HEK293 (cell line): ENCODE results near the gene EVI5.

Experiments used
- CTCF ChIA-PET: fragments of 350-600 bp; formaldehyde crosslinking; extraction: SDS; loops from one replicate; lab custom pipeline; 2021; ENCODE audit warnings: antibody characterized with exemption; lab: Yijun Ruan, JAX
- POLR2A ChIA-PET: fragments of 300-600 bp; formaldehyde crosslinking; extraction: SDS; loops from one replicate; lab custom pipeline; 2020; ENCODE audit warnings: antibody characterized with exemption, inconsistent platforms; lab: Yijun Ruan, JAX
- H3K27ac ChIP-seq: fragments of 200-500 bp; sonication (Bioruptor generic); 2 replicates; pipeline ENCODE4 v1.5.1; 2014; ENCODE audit warnings: low read depth, low read length, control low read depth, inconsistent platforms; ENCODE audit errors: extremely low read depth
- H3K36me3 ChIP-seq, 2 experiments: fragments of 200-500 bp in 1 of 2; sonication (Bioruptor generic) in 1 of 2; 1 replicate in 1 of 2; 2 replicates in 1 of 2; pipeline ENCODE4 v1.5.1; 2014 to 2017; ENCODE audit warnings: inconsistent platforms in 2 of 2, low read length in 2 of 2; ENCODE audit not compliant: control insufficient read depth in 2 of 2, insufficient read depth in 1 of 2
- H3K4me1 ChIP-seq: fragments of 200-500 bp; sonication (Bioruptor generic); 2 replicates; pipeline ENCODE4 v1.5.1; 2014; ENCODE audit warnings: mild to moderate bottlenecking, low read length, inconsistent platforms; ENCODE audit not compliant: control insufficient read depth, insufficient read depth
- H3K4me3 ChIP-seq: 2 replicates; pipeline ENCODE4 v1.5.1; 2011; ENCODE audit warnings: low read depth, mild to moderate bottlenecking, control low read depth, low read length, moderate library complexity
- H3K9me3 ChIP-seq: fragments of 200-500 bp; sonication (Bioruptor generic); 2 replicates; pipeline ENCODE4 v1.5.1; 2014; ENCODE audit warnings: low read depth, low read length, inconsistent platforms; ENCODE audit not compliant: control insufficient read depth, insufficient read depth
- AEBP2 ChIP-seq: fragments of 450-650 bp; formaldehyde crosslinking; IDR thresholded peaks from 2 replicates; pipeline ENCODE4 v1.5.1; 2016; ENCODE audit warnings: missing biosample characterization, missing genetic modification characterization, borderline replicate concordance
- HOXD13 ChIP-seq: sonication (generic); formaldehyde crosslinking; IDR thresholded peaks from 2 replicates; pipeline ENCODE4 v1.8.0; 2022; ENCODE audit warnings: missing genetic modification reagents, borderline replicate concordance
- KLF7 ChIP-seq: fragments of 450-650 bp; formaldehyde crosslinking; IDR thresholded peaks from 2 replicates; pipeline ENCODE4 v1.5.1; 2016; ENCODE audit warnings: missing biosample characterization, missing genetic modification characterization, borderline replicate concordance
- MYNN ChIP-seq: fragments of 450-650 bp; formaldehyde crosslinking; IDR thresholded peaks from 2 replicates; pipeline ENCODE4 v1.5.1; 2016; ENCODE audit warnings: missing biosample characterization, missing genetic modification characterization, borderline replicate concordance
- PRDM10 ChIP-seq: fragments of 450-650 bp; formaldehyde crosslinking; IDR thresholded peaks from 2 replicates; pipeline ENCODE4 v1.5.1; 2016; ENCODE audit warnings: missing biosample characterization, missing genetic modification characterization
- REPIN1 ChIP-seq: fragments of 450-650 bp; formaldehyde crosslinking; IDR thresholded peaks from 2 replicates; pipeline ENCODE4 v1.5.1; 2017; ENCODE audit warnings: missing biosample characterization, missing genetic modification characterization, low read depth
- WT1 ChIP-seq: fragments of 450-650 bp; formaldehyde crosslinking; IDR thresholded peaks from 2 replicates; pipeline ENCODE4 v1.5.1; 2016; ENCODE audit warnings: missing biosample characterization, missing genetic modification characterization
- YY1 ChIP-seq: fragments of 450-650 bp; formaldehyde crosslinking; IDR thresholded peaks from 2 replicates; pipeline ENCODE4 v1.5.1; 2018; ENCODE audit warnings: missing biosample characterization, missing genetic modification characterization
- YY2 ChIP-seq: fragments of 450-650 bp; formaldehyde crosslinking; IDR thresholded peaks from 2 replicates; pipeline ENCODE4 v1.5.1; 2016; ENCODE audit warnings: missing biosample characterization, missing genetic modification characterization
- ZFP37 ChIP-seq: fragments of 450-650 bp; formaldehyde crosslinking; IDR thresholded peaks from 2 replicates; pipeline ENCODE4 v1.5.1; 2016; ENCODE audit warnings: missing biosample characterization, missing genetic modification characterization
- ZNF2 ChIP-seq: fragments of 450-650 bp; formaldehyde crosslinking; IDR thresholded peaks from 2 replicates; pipeline ENCODE4 v1.5.1; 2016; ENCODE audit warnings: missing biosample characterization, missing genetic modification characterization
- ZNF366 ChIP-seq: fragments of 450-650 bp; formaldehyde crosslinking; conservative IDR thresholded peaks from 2 replicates; pipeline ENCODE4 v1.5.1; 2016; ENCODE audit warnings: missing biosample characterization, missing genetic modification characterization
- ZNF394 ChIP-seq: fragments of 450-650 bp; formaldehyde crosslinking; IDR thresholded peaks from 2 replicates; pipeline ENCODE4 v1.5.1; 2016; ENCODE audit warnings: missing biosample characterization, missing genetic modification characterization, mild to moderate bottlenecking, moderate library complexity, borderline replicate concordance
- ZNF423 ChIP-seq: fragments of 450-650 bp; formaldehyde crosslinking; IDR thresholded peaks from 2 replicates; pipeline ENCODE4 v1.5.1; 2016; ENCODE audit warnings: missing biosample characterization, missing genetic modification characterization
- ZNF433 ChIP-seq: fragments of 450-650 bp; formaldehyde crosslinking; IDR thresholded peaks from 2 replicates; pipeline ENCODE4 v1.5.1; 2016; ENCODE audit warnings: missing biosample characterization, missing genetic modification characterization, low read depth
- ZNF473 ChIP-seq: fragments of 450-650 bp; formaldehyde crosslinking; IDR thresholded peaks from 2 replicates; pipeline ENCODE4 v1.5.1; 2017; ENCODE audit warnings: missing biosample characterization, missing genetic modification characterization
- ZNF654 ChIP-seq: fragments of 450-650 bp; formaldehyde crosslinking; IDR thresholded peaks from 2 replicates; pipeline ENCODE4 v1.5.1; 2016; ENCODE audit warnings: low read depth, missing biosample characterization, missing genetic modification characterization
- ZNF747 ChIP-seq: fragments of 450-650 bp; formaldehyde crosslinking; IDR thresholded peaks from 2 replicates; pipeline ENCODE4 v1.5.1; 2016; ENCODE audit warnings: missing biosample characterization, missing genetic modification characterization
- ZNF843 ChIP-seq: fragments of 450-650 bp; formaldehyde crosslinking; IDR thresholded peaks from 2 replicates; pipeline ENCODE4 v1.5.1; 2016; ENCODE audit warnings: missing biosample characterization, missing genetic modification characterization
- TF ChIP-seq, protein P1 (sequence below): fragments of 450-650 bp; IDR thresholded peaks from 2 replicates; pipeline ENCODE4 v1.5.1; 2018; ENCODE audit warnings: missing biosample characterization, missing genetic modification characterization
- TF ChIP-seq, protein P2 (sequence below): fragments of 450-650 bp; formaldehyde crosslinking; IDR thresholded peaks from 2 replicates; pipeline ENCODE4 v1.5.1; 2016; ENCODE audit warnings: missing biosample characterization, missing genetic modification characterization
- TF ChIP-seq, protein P3 (sequence below): fragments of 450-650 bp; formaldehyde crosslinking; IDR thresholded peaks from 2 replicates; pipeline ENCODE4 v1.5.1; 2016; ENCODE audit warnings: missing biosample characterization, missing genetic modification characterization
- TF ChIP-seq, protein P4 (sequence below): fragments of 450-650 bp; formaldehyde crosslinking; IDR thresholded peaks from 2 replicates; pipeline ENCODE4 v1.5.1; 2016; ENCODE audit warnings: missing biosample characterization, missing genetic modification characterization
- TF ChIP-seq, protein P5 (sequence below): fragments of 450-650 bp; formaldehyde crosslinking; IDR thresholded peaks from 2 replicates; pipeline ENCODE4 v1.5.1; 2016; ENCODE audit warnings: missing biosample characterization, missing genetic modification characterization

The EVI5 gene

DNA sequence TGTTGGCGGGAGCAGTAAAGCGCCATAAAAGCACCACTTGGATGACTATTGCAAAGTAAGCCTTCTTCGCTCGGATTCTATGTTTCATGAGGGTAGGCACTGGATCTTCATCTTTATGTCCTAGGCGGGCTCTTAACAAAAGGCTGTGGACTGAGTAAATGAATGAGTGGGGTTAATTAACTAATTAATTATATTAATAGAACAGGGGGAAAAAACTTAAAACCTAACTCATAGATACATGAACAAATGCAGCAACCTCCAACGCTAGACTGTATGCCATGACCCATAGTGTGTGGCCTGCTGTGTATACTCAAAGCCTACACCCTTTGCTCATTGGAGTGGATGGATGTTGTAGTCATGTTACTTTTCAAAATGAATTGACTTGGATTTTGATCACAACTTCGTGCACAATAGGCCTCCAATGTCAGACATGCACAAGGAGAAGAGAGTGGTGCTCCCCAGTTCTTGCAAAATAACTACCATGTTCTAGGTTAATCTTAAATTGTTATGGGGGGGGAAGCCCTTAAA, 297.8 kb downstream of the EVI5 start:
- H3K4me1 ChIP-seq: no peaks in the 10 kb centered on the region; the same call in none of the 2 replicates
- H3K36me3 ChIP-seq: no peaks in the 10 kb centered on the region
- POLR2A ChIA-PET: no interaction called here
- no peak overlapping the region for H3K27ac ChIP-seq
- no peaks in the 10 kb centered on the region for H3K9me3 ChIP-seq
- CTCF ChIA-PET: interaction anchor here (0.6 to 0.9 kb wide), 3 partner anchors 8 to 156 kb away, joined by 3 to 4 read pairs (median 3); no protein-coding TSS in a partner anchor
- H3K4me3 ChIP-seq: peak overlapping the region; percentile 69
- TF ChIP-seq PRDM10 (tag by site-specific recombination) (no peak), MYNN (tag by site-specific recombination) (peak; percentile 80; the same call in 1 of the 2 replicates), ZNF394 (0 out of 2 replicates have a peak, but pooled peaks have one; percentile 30), ZNF2 (tag by site-specific recombination) (0 out of 2 replicates have a peak, but pooled peaks have one; percentile 24), REPIN1 (tag by site-specific recombination) (no peak), ZNF366 (tag by site-specific recombination) (peak; percentile 45; the same call in 1 of the 2 replicates), AEBP2 (tag by site-specific recombination) (no peak), ZNF433 (tag by site-specific recombination) (no peak), YY2 (tag by site-specific recombination) (no peak), HOXD13 (CRISPR knock-in tag) (no peak), ZNF423 (tag by site-specific recombination) (no peak), WT1 (tag by site-specific recombination) (no peak), YY1 (0 out of 2 replicates have a peak, but pooled peaks have one; percentile 26), ZNF747 (tag by site-specific recombination) (no peak), ZNF654 (tag by site-specific recombination) (no peak), KLF7 (tag by site-specific recombination) (0 out of 2 replicates have a peak, but pooled peaks have one; percentile 30), ZNF473 (tag by site-specific recombination) (no peak), ZFP37 (tag by site-specific recombination) (0 out of 2 replicates have a peak, but pooled peaks have one; percentile 37), ZNF843 (no peak)
- TF ChIP-seq, protein P1, sequence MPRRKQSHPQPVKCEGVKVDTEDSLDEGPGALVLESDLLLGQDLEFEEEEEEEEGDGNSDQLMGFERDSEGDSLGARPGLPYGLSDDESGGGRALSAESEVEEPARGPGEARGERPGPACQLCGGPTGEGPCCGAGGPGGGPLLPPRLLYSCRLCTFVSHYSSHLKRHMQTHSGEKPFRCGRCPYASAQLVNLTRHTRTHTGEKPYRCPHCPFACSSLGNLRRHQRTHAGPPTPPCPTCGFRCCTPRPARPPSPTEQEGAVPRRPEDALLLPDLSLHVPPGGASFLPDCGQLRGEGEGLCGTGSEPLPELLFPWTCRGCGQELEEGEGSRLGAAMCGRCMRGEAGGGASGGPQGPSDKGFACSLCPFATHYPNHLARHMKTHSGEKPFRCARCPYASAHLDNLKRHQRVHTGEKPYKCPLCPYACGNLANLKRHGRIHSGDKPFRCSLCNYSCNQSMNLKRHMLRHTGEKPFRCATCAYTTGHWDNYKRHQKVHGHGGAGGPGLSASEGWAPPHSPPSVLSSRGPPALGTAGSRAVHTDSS (tag by site-specific recombination): no peak
- TF ChIP-seq, protein P2, sequence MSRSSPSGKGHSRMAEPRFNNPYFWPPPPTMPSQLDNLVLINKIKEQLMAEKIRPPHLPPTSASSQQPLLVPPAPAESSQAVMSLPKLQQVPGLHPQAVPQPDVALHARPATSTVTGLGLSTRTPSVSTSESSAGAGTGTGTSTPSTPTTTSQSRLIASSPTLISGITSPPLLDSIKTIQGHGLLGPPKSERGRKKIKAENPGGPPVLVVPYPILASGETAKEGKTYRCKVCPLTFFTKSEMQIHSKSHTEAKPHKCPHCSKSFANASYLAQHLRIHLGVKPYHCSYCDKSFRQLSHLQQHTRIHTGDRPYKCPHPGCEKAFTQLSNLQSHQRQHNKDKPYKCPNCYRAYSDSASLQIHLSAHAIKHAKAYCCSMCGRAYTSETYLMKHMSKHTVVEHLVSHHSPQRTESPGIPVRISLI (tag by site-specific recombination): no peak
- TF ChIP-seq, protein P3, sequence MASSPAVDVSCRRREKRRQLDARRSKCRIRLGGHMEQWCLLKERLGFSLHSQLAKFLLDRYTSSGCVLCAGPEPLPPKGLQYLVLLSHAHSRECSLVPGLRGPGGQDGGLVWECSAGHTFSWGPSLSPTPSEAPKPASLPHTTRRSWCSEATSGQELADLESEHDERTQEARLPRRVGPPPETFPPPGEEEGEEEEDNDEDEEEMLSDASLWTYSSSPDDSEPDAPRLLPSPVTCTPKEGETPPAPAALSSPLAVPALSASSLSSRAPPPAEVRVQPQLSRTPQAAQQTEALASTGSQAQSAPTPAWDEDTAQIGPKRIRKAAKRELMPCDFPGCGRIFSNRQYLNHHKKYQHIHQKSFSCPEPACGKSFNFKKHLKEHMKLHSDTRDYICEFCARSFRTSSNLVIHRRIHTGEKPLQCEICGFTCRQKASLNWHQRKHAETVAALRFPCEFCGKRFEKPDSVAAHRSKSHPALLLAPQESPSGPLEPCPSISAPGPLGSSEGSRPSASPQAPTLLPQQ (tag by site-specific recombination): peak; percentile 62
- TF ChIP-seq, protein P4, sequence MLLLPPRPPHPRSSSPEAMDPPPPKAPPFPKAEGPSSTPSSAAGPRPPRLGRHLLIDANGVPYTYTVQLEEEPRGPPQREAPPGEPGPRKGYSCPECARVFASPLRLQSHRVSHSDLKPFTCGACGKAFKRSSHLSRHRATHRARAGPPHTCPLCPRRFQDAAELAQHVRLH: no peak
- TF ChIP-seq, protein P5, sequence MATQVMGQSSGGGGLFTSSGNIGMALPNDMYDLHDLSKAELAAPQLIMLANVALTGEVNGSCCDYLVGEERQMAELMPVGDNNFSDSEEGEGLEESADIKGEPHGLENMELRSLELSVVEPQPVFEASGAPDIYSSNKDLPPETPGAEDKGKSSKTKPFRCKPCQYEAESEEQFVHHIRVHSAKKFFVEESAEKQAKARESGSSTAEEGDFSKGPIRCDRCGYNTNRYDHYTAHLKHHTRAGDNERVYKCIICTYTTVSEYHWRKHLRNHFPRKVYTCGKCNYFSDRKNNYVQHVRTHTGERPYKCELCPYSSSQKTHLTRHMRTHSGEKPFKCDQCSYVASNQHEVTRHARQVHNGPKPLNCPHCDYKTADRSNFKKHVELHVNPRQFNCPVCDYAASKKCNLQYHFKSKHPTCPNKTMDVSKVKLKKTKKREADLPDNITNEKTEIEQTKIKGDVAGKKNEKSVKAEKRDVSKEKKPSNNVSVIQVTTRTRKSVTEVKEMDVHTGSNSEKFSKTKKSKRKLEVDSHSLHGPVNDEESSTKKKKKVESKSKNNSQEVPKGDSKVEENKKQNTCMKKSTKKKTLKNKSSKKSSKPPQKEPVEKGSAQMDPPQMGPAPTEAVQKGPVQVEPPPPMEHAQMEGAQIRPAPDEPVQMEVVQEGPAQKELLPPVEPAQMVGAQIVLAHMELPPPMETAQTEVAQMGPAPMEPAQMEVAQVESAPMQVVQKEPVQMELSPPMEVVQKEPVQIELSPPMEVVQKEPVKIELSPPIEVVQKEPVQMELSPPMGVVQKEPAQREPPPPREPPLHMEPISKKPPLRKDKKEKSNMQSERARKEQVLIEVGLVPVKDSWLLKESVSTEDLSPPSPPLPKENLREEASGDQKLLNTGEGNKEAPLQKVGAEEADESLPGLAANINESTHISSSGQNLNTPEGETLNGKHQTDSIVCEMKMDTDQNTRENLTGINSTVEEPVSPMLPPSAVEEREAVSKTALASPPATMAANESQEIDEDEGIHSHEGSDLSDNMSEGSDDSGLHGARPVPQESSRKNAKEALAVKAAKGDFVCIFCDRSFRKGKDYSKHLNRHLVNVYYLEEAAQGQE (tag by site-specific recombination): no peak
